Measurements from ENCODE around the gene OBSCN. TPM values are rescaled to one million over a fixed set of nuclear protein-coding genes. Genes with fewer than 3 reads are reported as not detected.
"Not testable (repeated sequence)": the region's sequence is repeated elsewhere in the genome, so short reads cannot be mapped to it uniquely, and the experiment has no call there.

Gene OBSCN
- polyA plus RNA-seq, 3 donors: 32.0 to 53.4 (median 48.5) TPM

- DNase-seq: no peak
Measured at GRCh38 chr1:228185641-228185965, 22.2 kb upstream of the OBSCN start.

GRCh38 chr1:228188249-228188648 lies 19.6 kb upstream of the OBSCN start:
- not testable (repeated sequence) for DNase-seq

GRCh38 chr1:228190182-228190581 lies 17.7 kb upstream of the OBSCN start:
- no peak for DNase-seq

GRCh38 chr1:228190778-228191177 lies 17.1 kb upstream of the OBSCN start:
- no peak for DNase-seq

GRCh38 chr1:228194436-228194835 lies 13.4 kb upstream of the OBSCN start:
- no peak for DNase-seq

GRCh38 chr1:228194921-228195812 lies 12.7 kb upstream of the OBSCN start:
- no peak for DNase-seq

- DNase-seq: no peak
Measured at GRCh38 chr1:228197555-228198147, 10.2 kb upstream of the OBSCN start.

GRCh38 chr1:228198977-228199590 lies 8.8 kb upstream of the OBSCN start:
- no peak for DNase-seq

GRCh38 chr1:228204958-228205357 lies 2.9 kb upstream of the OBSCN start:
- DNase-seq: no peak

- DNase-seq: no peak
Measured at GRCh38 chr1:228205526-228206436, 2.1 kb upstream of the OBSCN start.

GRCh38 chr1:228206582-228207351 lies 1.1 kb upstream of the OBSCN start:
- DNase-seq: no peak

GRCh38 chr1:228207381-228207810 lies 448 bp upstream of the OBSCN start:
- no peak for DNase-seq

- no peak for DNase-seq
Measured at GRCh38 chr1:228208831-228209551, 1.1 kb downstream of the OBSCN start.

GRCh38 chr1:228209657-228210056 lies 1.8 kb downstream of the OBSCN start:
- no peak for DNase-seq

GRCh38 chr1:228210076-228210651 lies 2.3 kb downstream of the OBSCN start:
- no peak for DNase-seq

GRCh38 chr1:228210712-228211530 lies 3.1 kb downstream of the OBSCN start:
- DNase-seq: no peak

- DNase-seq: no peak
Measured at GRCh38 chr1:228211531-228212414, 3.9 kb downstream of the OBSCN start.

GRCh38 chr1:228212415-228212965 lies 4.6 kb downstream of the OBSCN start:
- DNase-seq: no peak

All from renal pelvis (tissue), 4 donors.